Activated CD4-positive, alpha-beta memory T cell treated with anti-CD3 and anti-CD28 coated beads for 36 hours (primary cell): ENCODE results near the gene NME1. TPM values are rescaled to one million over a fixed set of nuclear protein-coding genes. Genes with fewer than 3 reads are reported as not detected.
"Not testable (repeated sequence)": the region's sequence is repeated elsewhere in the genome, so short reads cannot be mapped to it uniquely, and the experiment has no call there.

Experiments used
- CTCF ChIA-PET: fragments of 350-600 bp; sonication (Branson Sonifier 250); formaldehyde crosslinking; loops from one replicate; lab custom pipeline; 2021; ENCODE audit warnings: antibody characterized with exemption, inconsistent platforms; lab: Charles Lee
- POLR2A ChIA-PET: fragments of 350-600 bp; sonication (Branson Sonifier 250); formaldehyde crosslinking; loops from one replicate; lab custom pipeline; 2021; ENCODE audit warnings: antibody characterized with exemption; lab: Charles Lee
- DNase-seq: peaks from one replicate; pipeline ENCODE4 v3.0.0-alpha.2; 2020
- H3K27ac Mint-ChIP-seq: one replicate; pipeline ENCODE4 v1.8.0; 2021; ENCODE audit warnings: mixed read lengths
- H3K27me3 Mint-ChIP-seq: one replicate; pipeline ENCODE4 v1.8.0; 2021; ENCODE audit warnings: mixed read lengths
- H3K36me3 Mint-ChIP-seq: one replicate; pipeline ENCODE4 v1.8.0; 2021; ENCODE audit warnings: mixed read lengths
- H3K4me1 Mint-ChIP-seq: one replicate; pipeline ENCODE4 v1.8.0; 2021; ENCODE audit warnings: low read depth, mixed read lengths
- H3K4me3 Mint-ChIP-seq: one replicate; pipeline ENCODE4 v1.8.0; 2021; ENCODE audit warnings: mild to moderate bottlenecking, mixed read lengths
- H3K9me3 Mint-ChIP-seq: one replicate; pipeline ENCODE4 v1.8.0; 2021; ENCODE audit warnings: mixed read lengths
- intact Hi-C: fragments of 100-400 bp; cut with micrococcal nuclease; formaldehyde crosslinking; loops from one replicate; pipeline ENCODE4 v1.15.1; 2023
- total RNA-seq, 2 experiments: library from RNA; stranded (reverse); gene quantifications; one replicate each; pipeline ENCODE4 v1.2.3, GENCODE V29; 2021

NME1 gene
- total RNA-seq, 2 experiments from 2014 or later, result 235 to 238 TPM

- intact Hi-C loops, result loop anchor here (1.0 kb wide), 5 partner anchors 25 to 255 kb away; partner anchors contain the start of genes MBTD1, NME1, NME2 and UTP18
- no peaks in the 10 kb centered on the region for H3K36me3 Mint-ChIP-seq
- peak; percentile 95 for DNase-seq
- peak overlapping the region; percentile 94 for H3K4me3 Mint-ChIP-seq
- no peaks in the 10 kb centered on the region for H3K9me3 Mint-ChIP-seq
- POLR2A ChIA-PET, result interaction anchor here (2.2 to 3.1 kb wide), 2 partner anchors 31 to 256 kb away, joined by 16 to 22 read pairs; partner anchors contain the start of genes NME1 and TOB1
- CTCF ChIA-PET, result interaction anchor here (1.7 to 3.5 kb wide), 2 partner anchors 26 to 31 kb away, joined by 8 to 31 read pairs; partner anchors contain the start of gene NME1
- H3K27me3 Mint-ChIP-seq, result no peaks in the 10 kb centered on the region
- H3K27ac Mint-ChIP-seq, result peak overlapping the region; percentile 98
- peaks cover 35% of the 10 kb centered on the region for H3K4me1 Mint-ChIP-seq
These were observed 31.5 kb upstream of the NME1 start for GRCh38 chr17:51121620-51122472.

- H3K27me3 Mint-ChIP-seq, H3K36me3 Mint-ChIP-seq, H3K9me3 Mint-ChIP-seq, intact Hi-C loops: not testable (repeated sequence)
- DNase-seq, result peak; percentile 41
- Mint-ChIP-seq H3K4me3 (peak overlapping the region; percentile 94), H3K27ac (peak overlapping the region; percentile 98), H3K4me1 (peaks cover 30% of the 10 kb centered on the region)
- ChIA-PET CTCF (interaction anchor here (0.7 to 3.5 kb wide), 2 partner anchors 30 to 31 kb away, joined by 3 to 31 read pairs; partner anchors contain the start of gene NME1), POLR2A (interaction anchor here (3.1 kb wide), 1 partner anchor 256 kb away, joined by 22 read pairs; the partner anchor contains the start of gene TOB1)
These were observed 30.8 kb upstream of the NME1 start for GRCh38 chr17:51122473-51123115.

- no peak overlapping the region for H3K4me3 Mint-ChIP-seq
- DNase-seq, result no peak
- no peaks in the 10 kb centered on the region for H3K36me3 Mint-ChIP-seq
- intact Hi-C loops, result no loop called here
- H3K27ac Mint-ChIP-seq, result no peak overlapping the region
- CTCF ChIA-PET, result interaction anchor here (1.7 kb wide), 1 partner anchor 28 kb away, joined by 5 read pairs; the partner anchor contains the start of gene NME1
- POLR2A ChIA-PET, result no interaction called here
- H3K9me3 Mint-ChIP-seq, result no peaks in the 10 kb centered on the region
- no peaks in the 10 kb centered on the region for H3K27me3 Mint-ChIP-seq
- H3K4me1 Mint-ChIP-seq, result peaks cover 15% of the 10 kb centered on the region
These were observed 28.5 kb upstream of the NME1 start for GRCh38 chr17:51124640-51125503.

DNA sequence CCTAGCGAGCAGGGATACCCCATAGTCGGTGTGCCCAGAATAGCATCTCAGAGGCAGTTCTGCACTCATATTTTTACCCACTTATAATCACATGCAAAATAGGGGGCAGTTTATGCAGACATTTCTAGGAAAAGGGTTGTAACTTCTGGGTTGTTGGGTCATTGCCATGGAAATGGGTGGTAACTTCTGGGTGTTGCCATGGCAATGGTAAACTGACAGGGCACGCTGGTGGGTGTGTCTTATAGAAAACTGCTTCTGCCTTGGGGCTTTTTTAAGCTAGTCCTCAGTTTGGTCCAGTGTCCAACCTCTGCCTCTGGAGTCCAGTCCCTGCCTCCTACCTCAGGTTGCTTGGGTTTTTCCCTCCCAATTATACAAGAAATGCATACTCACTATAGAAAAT, 25.3 kb upstream of the NME1 start:
- ChIA-PET CTCF (no interaction called here), POLR2A (no interaction called here)
- no peak overlapping the region for H3K4me3 Mint-ChIP-seq
- no peaks in the 10 kb centered on the region for H3K36me3 Mint-ChIP-seq
- intact Hi-C loops, result no loop called here
- DNase-seq, result peak; percentile 35
- H3K27me3 Mint-ChIP-seq, result no peaks in the 10 kb centered on the region
- H3K4me1 Mint-ChIP-seq, result peaks cover 4% of the 10 kb centered on the region
- no peaks in the 10 kb centered on the region for H3K9me3 Mint-ChIP-seq
- H3K27ac Mint-ChIP-seq, result no peak overlapping the region

DNA sequence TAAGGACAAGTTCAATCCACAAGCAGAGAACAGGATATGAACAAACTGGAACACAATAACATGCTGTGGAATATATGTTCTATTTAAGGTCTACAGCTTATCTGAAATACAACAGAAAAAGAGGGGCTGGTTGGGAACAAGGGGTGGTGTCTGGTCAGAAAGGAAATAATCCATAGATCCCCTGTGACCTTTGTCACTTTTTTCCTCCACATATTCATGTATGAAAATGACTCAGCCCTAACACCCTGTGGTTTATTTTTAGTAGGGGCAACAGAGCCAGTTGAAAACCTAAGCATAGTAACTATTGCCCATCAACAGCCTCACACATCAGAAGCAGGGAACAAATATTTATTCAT, 20.4 kb upstream of the NME1 start:
- intact Hi-C loops, result no loop called here
- H3K36me3 Mint-ChIP-seq, result no peaks in the 10 kb centered on the region
- ChIA-PET POLR2A (no interaction called here), CTCF (no interaction called here)
- no peak overlapping the region for H3K27ac Mint-ChIP-seq
- H3K27me3 Mint-ChIP-seq, result no peaks in the 10 kb centered on the region
- peaks cover 8% of the 10 kb centered on the region for H3K4me1 Mint-ChIP-seq
- DNase-seq, result no peak
- no peak overlapping the region for H3K4me3 Mint-ChIP-seq
- no peaks in the 10 kb centered on the region for H3K9me3 Mint-ChIP-seq

- Mint-ChIP-seq H3K4me1 (peaks cover 8% of the 10 kb centered on the region), H3K36me3 (no peaks in the 10 kb centered on the region), H3K9me3 (no peaks in the 10 kb centered on the region), H3K27ac (no peak overlapping the region), H3K4me3 (no peak overlapping the region), H3K27me3 (no peaks in the 10 kb centered on the region)
- POLR2A ChIA-PET, result no interaction called here
- CTCF ChIA-PET, result no interaction called here
- no peak for DNase-seq
- intact Hi-C loops, result no loop called here
These were observed 20.0 kb upstream of the NME1 start for GRCh38 chr17:51133365-51133764.

DNA sequence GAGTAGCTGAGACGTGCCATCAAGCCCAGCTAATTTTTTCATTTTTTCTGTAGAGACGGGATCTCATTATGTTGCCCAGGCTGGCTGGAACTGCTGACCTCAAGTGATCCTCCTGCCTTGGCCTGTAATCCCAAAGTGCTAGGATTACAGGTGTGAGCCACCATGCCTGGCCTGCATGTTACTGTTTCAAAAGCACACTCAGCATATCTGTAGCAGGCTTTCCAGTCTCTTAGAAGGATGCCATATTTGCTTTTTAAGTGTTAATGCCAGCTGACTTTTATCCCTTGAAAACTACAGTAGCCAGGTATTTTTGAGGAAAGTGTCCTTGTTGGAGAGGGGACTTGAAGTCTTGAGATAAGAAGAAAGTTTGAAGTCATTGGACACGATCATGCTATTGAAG, 17.4 kb upstream of the NME1 start:
- no peak for DNase-seq
- CTCF ChIA-PET, result interaction anchor here (1.4 kb wide), 1 partner anchor 79 kb away, joined by 5 read pairs; no protein-coding TSS in a partner anchor
- Mint-ChIP-seq H3K27ac (no peak overlapping the region), H3K9me3 (no peaks in the 10 kb centered on the region), H3K27me3 (no peaks in the 10 kb centered on the region), H3K4me1 (peaks cover 8% of the 10 kb centered on the region), H3K36me3 (no peaks in the 10 kb centered on the region), H3K4me3 (no peak overlapping the region)
- POLR2A ChIA-PET, result no interaction called here
- intact Hi-C loops, result no loop called here

DNA sequence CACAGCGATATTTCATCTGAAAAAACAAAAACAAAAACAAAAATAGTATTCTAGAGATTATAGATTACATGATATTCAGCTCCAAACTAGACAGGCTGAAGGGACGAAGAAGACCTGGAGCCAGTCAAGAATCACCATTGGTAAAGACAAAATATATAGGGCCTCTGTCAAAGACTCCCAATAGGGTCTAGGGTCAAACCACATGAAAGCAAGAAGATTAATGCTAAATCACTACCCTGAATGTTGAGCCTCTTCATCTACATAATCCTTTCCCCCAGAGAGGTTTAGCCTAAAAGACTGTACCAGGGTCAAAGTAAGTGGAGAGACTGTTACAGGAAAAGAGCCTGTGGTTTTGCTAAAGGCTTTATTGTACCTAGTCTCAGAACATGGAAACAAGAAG, 10.8 kb upstream of the NME1 start:
- Mint-ChIP-seq H3K4me1 (peaks cover 15% of the 10 kb centered on the region), H3K4me3 (no peak overlapping the region), H3K27ac (no peak overlapping the region), H3K27me3 (no peaks in the 10 kb centered on the region), H3K9me3 (no peaks in the 10 kb centered on the region), H3K36me3 (no peaks in the 10 kb centered on the region)
- POLR2A ChIA-PET, result no interaction called here
- no peak for DNase-seq
- intact Hi-C loops, result no loop called here
- CTCF ChIA-PET, result interaction anchor here (0.6 kb wide), 1 partner anchor 16 kb away, joined by 3 read pairs; no protein-coding TSS in a partner anchor

GRCh38 chr17:51144266-51145022, 8.9 kb upstream of the NME1 start:
- Mint-ChIP-seq H3K27ac (no peak overlapping the region), H3K4me3 (no peak overlapping the region), H3K36me3 (no peaks in the 10 kb centered on the region), H3K4me1 (peaks cover 21% of the 10 kb centered on the region), H3K9me3 (no peaks in the 10 kb centered on the region), H3K27me3 (no peaks in the 10 kb centered on the region)
- CTCF ChIA-PET, result interaction anchor here (1.8 kb wide), 1 partner anchor 143 kb away, joined by 4 read pairs; no protein-coding TSS in a partner anchor
- POLR2A ChIA-PET, result no interaction called here
- intact Hi-C loops, result no loop called here
- DNase-seq, result no peak

DNA sequence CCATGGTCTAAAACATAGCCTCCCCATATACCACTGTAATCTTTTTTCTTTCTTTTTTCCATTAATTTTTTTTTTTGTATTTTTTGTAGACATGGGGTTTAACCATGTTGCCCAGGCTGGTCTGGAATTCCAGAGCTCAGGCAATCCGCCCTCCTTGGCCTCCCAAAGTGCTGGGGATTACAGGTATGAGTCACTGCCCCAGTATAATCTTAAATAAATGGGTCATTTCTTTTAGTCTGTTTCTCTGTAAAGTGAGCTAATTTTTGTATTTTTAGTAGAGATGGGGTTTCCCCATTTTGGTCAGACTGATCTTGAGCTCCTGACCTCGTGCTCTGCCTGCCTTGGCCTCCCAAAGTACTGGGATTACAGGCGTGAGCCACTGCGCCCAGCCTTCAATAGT, 5.7 kb upstream of the NME1 start:
- no peaks in the 10 kb centered on the region for H3K9me3 Mint-ChIP-seq
- intact Hi-C loops, result loop anchor here (1.0 kb wide), 1 partner anchor 26 kb away; no protein-coding TSS in a partner anchor
- no peaks in the 10 kb centered on the region for H3K27me3 Mint-ChIP-seq
- peaks cover 21% of the 10 kb centered on the region for H3K4me1 Mint-ChIP-seq
- no peaks in the 10 kb centered on the region for H3K36me3 Mint-ChIP-seq
- ChIA-PET CTCF (interaction anchor here (0.6 to 3.1 kb wide), 4 partner anchors 27 to 284 kb away, joined by 3 to 22 read pairs (median 6); partner anchors contain the start of gene SPAG9), POLR2A (interaction anchor here (0.6 kb wide), 1 partner anchor 120 kb away, joined by 3 read pairs; no protein-coding TSS in a partner anchor)
- H3K27ac Mint-ChIP-seq, result peak overlapping the region; percentile 13
- H3K4me3 Mint-ChIP-seq, result no peak overlapping the region
- DNase-seq, result peak; percentile 49

- intact Hi-C loops, result no loop called here
- POLR2A ChIA-PET, result no interaction called here
- Mint-ChIP-seq H3K27me3 (no peaks in the 10 kb centered on the region), H3K4me1 (peaks cover 21% of the 10 kb centered on the region), H3K9me3 (no peaks in the 10 kb centered on the region), H3K36me3 (no peaks in the 10 kb centered on the region), H3K27ac (no peak overlapping the region), H3K4me3 (no peak overlapping the region)
- DNase-seq, result no peak
- CTCF ChIA-PET, result interaction anchor here (0.7 to 3.1 kb wide), 3 partner anchors 29 to 148 kb away, joined by 3 to 22 read pairs (median 8); partner anchors contain the start of gene SPAG9
These were observed 4.2 kb upstream of the NME1 start for GRCh38 chr17:51149163-51149562.
